Measurements from ENCODE around the gene RASL11A.

- TF ChIP-seq CTCF (IDR thresholded peaks at IDR 0.05) = no peak
- TF ChIP-seq POLR2A (IDR thresholded peaks at IDR 0.05) = no peak
These were observed 13.4 kb upstream of the RASL11A start for GRCh38 chr13:27257233-27257568.

Data from ovary (tissue), 3 donors.